Neural crest cell (in vitro differentiated cells): ENCODE data around the gene SERPINB11. TPM values are rescaled to one million over a fixed set of nuclear protein-coding genes. Genes with fewer than 3 reads are reported as not detected.

Experiments used
- DNase-seq: peaks from one replicate; pipeline ENCODE4 v3.0.0; 2021; ENCODE audit warnings: low read depth, mixed read lengths, low spot score
- H3K27ac Mint-ChIP-seq: one replicate; pipeline ENCODE4 v1.8.0; 2021; ENCODE audit warnings: mild to moderate bottlenecking, mixed read lengths; ENCODE audit not compliant: unreplicated experiment
- H3K27me3 Mint-ChIP-seq: 2 replicates; pipeline ENCODE4 v1.8.0; 2021; ENCODE audit warnings: low read depth, mild to moderate bottlenecking, mixed read lengths
- H3K36me3 Mint-ChIP-seq: 2 replicates; pipeline ENCODE4 v1.8.0; 2021; ENCODE audit warnings: low read depth, mild to moderate bottlenecking, mixed read lengths
- H3K4me1 Mint-ChIP-seq: 2 replicates; pipeline ENCODE4 v1.8.0; 2021; ENCODE audit warnings: mixed read lengths
- H3K4me3 Mint-ChIP-seq: one replicate; pipeline ENCODE4 v1.8.0; 2021; ENCODE audit warnings: mild to moderate bottlenecking, mixed read lengths
- H3K9me3 Mint-ChIP-seq: 2 replicates; pipeline ENCODE4 v1.8.0; 2021; ENCODE audit warnings: mixed read lengths
- CTCF ChIP-seq: fragments of 200-600 bp; sonication (generic); conservative IDR thresholded peaks from 2 replicates; pipeline ENCODE4 v1.5.0; 2021; ENCODE audit warnings: antibody characterized with exemption, mild to moderate bottlenecking
- total RNA-seq: library from RNA; stranded (reverse); gene quantifications from 2 replicates; pipeline ENCODE4 v1.2.1, GENCODE V29; 2021

SERPINB11 gene
- total RNA-seq, 1 donor from 2014 or later: not detected

DNA sequence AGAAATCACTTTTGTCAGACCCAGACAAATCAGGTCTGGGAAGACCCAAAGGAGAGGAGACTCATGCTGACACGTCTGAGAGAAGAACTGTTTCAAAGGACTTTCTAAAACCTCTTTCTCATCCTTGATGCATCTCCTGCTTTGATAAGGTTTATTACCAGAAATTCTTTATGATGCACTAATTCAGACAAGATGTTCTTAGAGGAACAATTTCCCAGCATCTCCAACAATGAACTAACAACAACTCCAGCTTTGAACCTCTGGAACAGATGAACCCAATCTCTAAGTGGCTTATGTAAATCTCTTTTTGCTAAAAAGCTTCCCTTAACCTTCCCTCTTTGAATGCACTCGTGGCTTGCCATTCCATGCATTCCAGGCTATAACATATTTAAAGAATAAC lies 15.9 kb upstream of the SERPINB11 start:
- DNase-seq: no peak
- no peak for TF ChIP-seq CTCF
- Mint-ChIP-seq H3K4me3 (no peak overlapping the region), H3K4me1 (peaks cover 9% of the 10 kb centered on the region), H3K36me3 (peaks cover 5% of the 10 kb centered on the region), H3K27me3 (no peaks in the 10 kb centered on the region), H3K27ac (no peak overlapping the region), H3K9me3 (peaks cover 4% of the 10 kb centered on the region)

GRCh38 chr18:63689064-63689463 lies 13.7 kb upstream of the SERPINB11 start:
- no peak for TF ChIP-seq CTCF
- peaks cover 5% of the 10 kb centered on the region for H3K36me3 Mint-ChIP-seq
- no peak overlapping the region for H3K4me3 Mint-ChIP-seq
- H3K9me3 Mint-ChIP-seq: peaks cover 13% of the 10 kb centered on the region
- no peaks in the 10 kb centered on the region for H3K4me1 Mint-ChIP-seq
- no peak for DNase-seq
- no peak overlapping the region for H3K27ac Mint-ChIP-seq
- no peaks in the 10 kb centered on the region for H3K27me3 Mint-ChIP-seq

DNA sequence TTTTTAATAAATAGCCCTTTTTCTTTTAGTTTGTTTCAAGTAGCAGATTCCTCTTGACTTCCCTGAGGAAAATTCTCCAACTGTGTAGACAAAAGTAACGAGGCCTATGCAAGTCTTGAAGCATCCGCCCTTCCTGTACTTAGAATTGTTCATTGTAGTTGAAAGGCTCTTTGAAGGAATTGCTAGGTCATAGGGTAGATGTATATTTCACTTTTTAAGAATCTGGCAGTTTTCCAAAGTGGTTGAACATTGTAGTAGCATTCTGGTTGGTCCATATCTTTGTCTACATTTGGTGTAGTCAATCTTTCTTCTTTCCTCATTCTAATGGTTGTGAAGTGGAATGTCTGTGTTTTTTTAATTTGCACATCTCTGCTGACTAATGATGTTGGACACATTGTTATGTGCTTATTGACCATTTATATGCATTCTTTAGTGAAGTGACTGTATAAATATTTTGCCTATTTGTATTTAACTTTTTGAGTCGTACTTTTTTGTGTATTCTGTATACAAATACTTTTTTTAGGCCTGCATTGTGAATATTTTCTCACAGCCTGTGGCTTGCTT lies 5.6 kb upstream of the SERPINB11 start:
- Mint-ChIP-seq H3K4me1 (peaks cover 19% of the 10 kb centered on the region), H3K27me3 (no peaks in the 10 kb centered on the region), H3K27ac (peak overlapping the region; percentile 62)

GRCh38 chr18:63700501-63700900 lies 2.3 kb upstream of the SERPINB11 start:
- H3K4me3 Mint-ChIP-seq: no peak overlapping the region
- H3K27me3 Mint-ChIP-seq: no peaks in the 10 kb centered on the region
- TF ChIP-seq CTCF: no peak
- H3K27ac Mint-ChIP-seq: no peak overlapping the region
- no peaks in the 10 kb centered on the region for H3K36me3 Mint-ChIP-seq
- peaks cover 19% of the 10 kb centered on the region for H3K4me1 Mint-ChIP-seq
- DNase-seq: no peak
- H3K9me3 Mint-ChIP-seq: peaks cover 7% of the 10 kb centered on the region

More for the DNA sequence above, 5.6 kb upstream of the SERPINB11 start:
- Mint-ChIP-seq H3K36me3 (no peaks in the 10 kb centered on the region), H3K4me3 (no peak overlapping the region), H3K9me3 (peaks cover 19% of the 10 kb centered on the region)
- TF ChIP-seq CTCF: no peak
- DNase-seq: no peak

DNA sequence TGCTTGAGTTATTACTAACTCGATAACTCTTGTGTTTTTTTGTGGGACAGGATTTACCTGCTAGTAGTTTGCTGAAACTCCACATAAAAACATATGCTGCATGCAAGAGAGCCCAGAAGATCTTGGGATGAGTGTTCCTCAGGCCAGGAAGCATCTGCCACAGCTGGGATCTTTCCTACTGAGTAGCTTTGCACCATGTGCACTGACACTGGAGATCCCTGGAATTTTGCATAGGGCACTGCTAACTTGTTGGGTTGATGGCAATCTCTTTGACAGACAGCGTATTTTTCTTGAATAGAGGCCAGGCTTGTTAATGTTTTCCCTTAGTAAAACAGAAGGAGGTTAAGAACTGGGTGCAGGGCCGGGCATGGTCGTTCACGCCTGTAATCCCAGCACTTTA lies 808 bp upstream of the SERPINB11 start:
- Mint-ChIP-seq H3K27ac (no peak overlapping the region), H3K4me3 (no peak overlapping the region), H3K9me3 (peaks cover 7% of the 10 kb centered on the region), H3K27me3 (no peaks in the 10 kb centered on the region), H3K4me1 (peaks cover 14% of the 10 kb centered on the region), H3K36me3 (no peaks in the 10 kb centered on the region)
- no peak for DNase-seq
- no peak for TF ChIP-seq CTCF
